GM19193 (cell line): Measurements from ENCODE around the gene MZB1.
A peak's percentile ranks its signal among the peaks of the same experiment; 100 is the strongest.

ENCODE experiments used
- POLR2A ChIP-seq: IDR thresholded peaks from 4 replicates; pipeline ENCODE4 v1.6.1; 2011; ENCODE audit not compliant: insufficient read depth, insufficient read length; ENCODE audit errors: extremely low read depth

MZB1 gene

DNA sequence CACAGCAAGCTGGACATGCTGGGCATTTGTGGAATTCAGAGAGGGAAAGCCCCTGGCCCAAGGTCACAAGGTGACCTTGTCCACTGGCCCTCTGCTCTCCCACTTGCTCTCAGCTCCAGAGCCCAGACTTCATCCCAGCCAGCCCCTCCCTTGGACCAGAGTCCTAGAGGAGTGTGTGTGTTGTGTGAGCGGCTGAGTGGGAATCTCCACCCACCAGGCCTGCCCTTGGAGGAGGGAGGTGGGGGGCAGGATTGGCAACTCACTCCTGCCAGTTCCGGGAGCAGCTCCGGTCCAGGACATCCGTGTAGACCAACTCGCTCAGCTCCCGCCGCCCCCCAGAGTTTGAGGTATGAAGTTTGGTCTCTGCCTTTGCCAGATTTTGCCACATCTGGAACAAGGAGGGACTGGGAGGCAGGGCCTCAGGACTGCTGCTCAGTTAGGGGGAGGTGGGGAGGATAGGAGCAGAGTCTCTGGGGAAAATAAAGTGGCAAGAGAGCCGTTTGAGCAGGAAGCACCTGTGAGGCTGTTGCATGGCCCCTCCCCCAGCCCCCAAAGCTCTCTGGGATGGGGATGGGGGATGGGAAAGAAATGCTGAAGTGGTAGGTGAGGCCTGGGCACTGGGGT lies 1.4 kb downstream of the MZB1 start:
- TF ChIP-seq POLR2A, result no peak

- TF ChIP-seq POLR2A, result no peak
These were observed 2.0 kb downstream of the MZB1 start for GRCh38 chr5:139387611-139388197.

DNA sequence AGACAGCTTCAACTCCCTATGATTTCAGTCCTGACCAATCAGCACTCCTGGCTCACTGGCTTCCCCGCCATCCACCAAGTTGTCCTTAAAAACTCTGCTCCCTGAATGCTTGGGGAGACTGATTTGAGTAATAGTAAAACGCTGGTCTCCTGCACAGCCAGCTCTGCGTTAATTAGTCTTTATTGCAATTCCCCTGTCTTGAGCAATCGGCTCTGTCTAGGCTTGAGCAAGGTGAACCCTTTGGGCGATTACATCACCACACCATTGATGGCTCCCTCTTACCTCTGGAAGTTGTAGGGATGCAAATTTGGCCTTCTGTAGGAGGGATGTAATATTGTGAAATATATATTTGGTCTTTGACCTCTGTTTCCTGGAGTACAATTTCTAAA lies 3.7 kb downstream of the MZB1 start:
- TF ChIP-seq POLR2A, result no peak

DNA sequence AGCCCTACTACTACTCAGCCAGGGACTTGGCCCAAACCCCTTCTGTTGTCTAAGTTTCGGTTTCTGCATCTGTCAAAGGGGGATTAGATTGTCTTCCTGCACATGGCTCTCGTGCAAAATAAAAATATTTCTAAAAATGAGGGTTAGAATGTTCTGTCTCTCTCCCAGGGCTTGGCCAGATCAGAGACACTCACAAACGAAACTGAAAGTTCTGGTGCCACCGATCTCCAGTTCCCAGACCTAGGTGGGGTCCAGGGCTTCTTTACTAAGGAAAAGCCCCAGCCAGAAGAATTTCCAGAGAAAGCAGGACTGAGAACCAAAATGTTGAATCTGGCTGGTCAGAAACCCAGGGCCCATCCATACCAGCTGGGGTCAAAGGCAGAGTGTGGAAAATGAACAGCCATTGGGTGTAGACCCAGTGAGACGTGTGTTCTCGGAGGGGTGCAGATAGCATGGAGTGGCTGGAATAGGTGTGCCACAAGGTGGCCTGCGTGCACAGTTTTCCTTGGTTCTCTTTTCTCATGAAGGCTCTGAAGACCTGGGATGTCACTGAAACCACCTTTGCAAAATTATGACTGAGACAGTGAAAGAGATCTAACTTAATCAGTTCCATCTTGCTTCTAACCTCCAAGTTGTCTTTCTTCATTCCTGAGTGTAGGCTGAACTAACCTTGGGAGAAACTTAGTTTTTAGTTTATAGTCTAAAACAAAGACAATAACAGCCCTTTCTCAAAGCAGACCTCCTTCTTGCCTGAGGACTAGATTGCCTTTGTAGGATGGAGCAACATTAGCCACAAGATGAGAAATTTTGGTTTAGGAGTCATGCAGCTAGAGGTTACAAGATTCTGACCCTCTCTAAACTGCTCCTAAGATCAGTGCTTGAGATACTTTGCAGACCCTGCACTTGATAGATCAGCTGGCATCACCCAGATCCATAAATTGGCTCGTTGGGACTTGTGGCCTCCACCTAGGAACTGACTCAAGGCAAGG lies 4.4 kb downstream of the MZB1 start:
- TF ChIP-seq POLR2A, result peak; percentile 36

- TF ChIP-seq POLR2A, result peak; percentile 23
These were observed 5.1 kb downstream of the MZB1 start for GRCh38 chr5:139384591-139385051.

DNA sequence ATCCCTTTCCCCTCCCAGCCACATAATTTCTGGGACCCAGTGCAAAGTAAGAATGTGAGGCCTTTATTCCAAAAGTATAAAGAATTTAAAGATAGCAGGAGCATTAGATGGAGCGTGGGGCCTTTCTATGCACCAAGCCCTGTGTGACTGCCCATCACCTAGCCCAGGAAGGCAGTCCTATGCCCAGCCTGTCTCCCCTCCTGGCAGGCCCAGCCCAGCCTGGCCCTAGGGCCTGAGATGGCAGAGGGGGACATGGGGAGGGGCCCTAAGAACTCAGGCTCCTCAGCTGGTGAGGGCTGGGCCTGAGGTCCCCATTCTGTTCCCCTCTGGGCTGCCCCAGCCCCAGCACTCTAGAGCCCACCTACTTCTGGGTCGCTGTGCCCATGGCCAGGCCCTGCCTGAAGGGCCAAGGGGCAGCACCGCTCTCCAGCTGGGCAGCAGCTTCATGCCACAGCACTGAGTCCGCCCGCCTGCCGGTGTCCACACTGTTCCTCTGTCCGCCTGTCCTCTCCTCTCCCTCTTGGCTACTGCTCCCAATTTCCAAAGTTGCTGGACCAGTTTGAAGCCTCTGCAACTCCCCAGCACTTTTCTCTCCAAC lies 5.6 kb downstream of the MZB1 start:
- no peak for TF ChIP-seq POLR2A

GRCh38 chr5:139383275-139383992 lies 6.3 kb downstream of the MZB1 start, which contains the start of gene SLC23A1:
SLC23A1 (minus strand) TSS chr5:139383297; CDS start chr5:139383253, 44 bp downstream.
- TF ChIP-seq POLR2A, result no peak

DNA sequence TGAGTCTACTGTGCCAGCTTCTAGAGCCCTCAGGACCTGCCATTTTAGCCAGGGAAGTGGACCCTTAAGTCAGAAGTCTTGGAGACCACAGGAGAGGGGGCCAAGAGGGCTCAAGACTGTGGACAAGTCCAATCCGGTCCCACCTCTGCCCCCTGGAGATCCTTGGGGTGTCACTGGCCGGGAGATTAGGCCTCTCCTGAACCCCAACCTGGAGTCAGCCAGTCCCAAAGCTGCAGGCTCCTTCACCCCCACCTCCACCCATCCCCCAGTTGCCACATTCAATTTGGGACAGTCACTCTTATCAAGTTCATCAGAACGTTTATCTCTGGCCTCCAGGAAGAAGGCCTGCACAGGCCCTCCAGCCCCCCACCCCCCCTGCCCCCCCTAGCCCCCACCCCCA lies 6.9 kb downstream of the MZB1 start:
- TF ChIP-seq POLR2A, result peak; percentile 6

DNA sequence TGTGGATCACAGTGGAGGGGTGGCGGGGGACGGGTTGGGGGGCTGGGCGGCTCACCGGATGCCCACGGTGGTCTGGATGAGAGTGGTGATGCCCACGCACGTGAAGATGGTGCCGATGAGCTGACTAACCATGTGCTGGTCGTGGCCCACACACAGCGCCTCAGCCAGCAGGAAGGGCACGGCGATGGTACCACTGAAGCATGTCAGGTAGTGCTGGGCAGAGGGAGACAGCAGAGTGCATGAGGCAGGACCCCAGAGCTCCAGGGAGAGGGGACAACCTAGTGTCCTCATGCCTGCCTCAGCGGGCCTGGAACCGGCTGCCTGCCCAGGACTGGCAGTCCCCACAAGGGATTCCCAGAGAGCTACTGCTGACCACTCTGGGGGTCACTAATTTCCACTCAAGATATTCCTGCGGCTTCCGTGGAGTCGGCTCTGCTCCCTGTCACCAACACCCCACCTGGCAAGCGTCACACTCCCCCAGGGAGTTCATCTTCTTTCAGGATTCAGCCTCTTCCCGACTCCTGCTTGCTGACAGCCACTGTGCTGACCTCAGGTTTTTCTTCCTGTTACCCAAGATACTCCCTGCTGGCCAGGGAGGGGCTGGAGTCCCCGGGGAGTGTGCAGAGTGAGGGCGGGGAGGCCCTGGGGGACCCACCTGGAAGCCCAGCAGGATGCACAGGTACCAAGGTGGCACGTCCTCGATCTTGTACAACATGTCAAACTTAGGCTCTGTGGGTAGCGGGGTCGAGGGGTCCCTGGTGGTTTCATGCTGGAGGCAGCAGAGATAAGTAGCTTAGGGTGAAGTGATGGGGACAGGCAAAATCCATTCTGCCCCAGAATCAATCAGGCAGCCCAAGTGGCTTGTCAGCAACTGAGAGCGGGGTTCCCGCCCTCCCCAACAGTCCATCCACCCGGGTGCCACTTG lies 7.6 kb downstream of the MZB1 start:
- TF ChIP-seq POLR2A, result no peak

- TF ChIP-seq POLR2A, result no peak
These were observed 9.9 kb downstream of the MZB1 start for GRCh38 chr5:139379626-139380449.

- no peak for TF ChIP-seq POLR2A
These were observed 10.8 kb downstream of the MZB1 start for GRCh38 chr5:139378941-139379361.

- no peak for TF ChIP-seq POLR2A
These were observed 11.4 kb downstream of the MZB1 start for GRCh38 chr5:139378101-139378825.
